HG03575 (cell line): ENCODE data around the gene TOMM6.

Source experiments
- ATAC-seq: cut with Tn5 transposase; IDR thresholded peaks from one replicate; pipeline ENCODE4 v1.9.1; 2021; ENCODE audit not compliant: unreplicated experiment, insufficient number of reproducible peaks, low FRiP score; ENCODE audit errors: extremely low read depth

The TOMM6 gene

DNA sequence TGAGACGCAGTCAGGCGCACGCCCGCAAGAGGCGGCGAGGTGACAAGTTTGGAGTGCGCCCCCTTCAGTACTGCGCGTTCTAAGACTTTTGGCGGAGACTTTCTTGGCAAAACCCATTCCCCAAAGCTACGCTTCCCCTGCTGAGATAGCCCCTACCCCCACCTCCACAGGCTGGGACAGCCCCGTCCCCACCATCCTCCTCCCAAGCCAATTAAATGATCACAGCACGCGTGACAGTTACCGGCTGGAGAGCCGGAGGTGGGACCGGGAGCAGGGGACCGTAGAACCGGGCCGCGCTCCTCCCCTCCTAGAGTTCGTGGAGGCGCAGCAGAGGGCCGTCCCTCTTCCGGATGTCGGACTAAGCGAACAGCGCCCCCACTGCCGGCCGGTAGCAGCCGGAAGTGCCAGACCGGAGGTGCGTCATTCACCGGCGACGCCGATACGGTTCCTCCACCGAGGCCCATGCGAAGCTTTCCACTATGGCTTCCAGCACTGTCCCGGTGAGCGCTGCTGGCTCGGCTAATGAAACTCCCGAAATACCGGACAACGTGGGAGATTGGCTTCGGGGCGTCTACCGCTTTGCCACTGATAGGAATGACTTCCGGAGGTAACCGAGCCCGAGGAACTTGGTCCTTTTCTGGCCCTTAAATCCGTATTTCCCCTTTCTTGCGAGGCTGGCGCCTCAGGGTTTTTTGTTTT is at the start of gene TOMM6:
Gene TOMM6 (plus strand): TSS at position 476 of the 699 bp plus-strand sequence. CDS start 4 bp downstream, at position 480.
- peak; percentile 57 for ATAC-seq

- no peak for ATAC-seq
These were observed 48.5 kb upstream of the TOMM6 start for GRCh38 chr6:41739041-41739440.

- no peak for ATAC-seq
These were observed 46.9 kb upstream of the TOMM6 start for GRCh38 chr6:41740366-41741162.

- ATAC-seq, result no peak
These were observed 45.6 kb upstream of the TOMM6 start for GRCh38 chr6:41741625-41742490.

DNA sequence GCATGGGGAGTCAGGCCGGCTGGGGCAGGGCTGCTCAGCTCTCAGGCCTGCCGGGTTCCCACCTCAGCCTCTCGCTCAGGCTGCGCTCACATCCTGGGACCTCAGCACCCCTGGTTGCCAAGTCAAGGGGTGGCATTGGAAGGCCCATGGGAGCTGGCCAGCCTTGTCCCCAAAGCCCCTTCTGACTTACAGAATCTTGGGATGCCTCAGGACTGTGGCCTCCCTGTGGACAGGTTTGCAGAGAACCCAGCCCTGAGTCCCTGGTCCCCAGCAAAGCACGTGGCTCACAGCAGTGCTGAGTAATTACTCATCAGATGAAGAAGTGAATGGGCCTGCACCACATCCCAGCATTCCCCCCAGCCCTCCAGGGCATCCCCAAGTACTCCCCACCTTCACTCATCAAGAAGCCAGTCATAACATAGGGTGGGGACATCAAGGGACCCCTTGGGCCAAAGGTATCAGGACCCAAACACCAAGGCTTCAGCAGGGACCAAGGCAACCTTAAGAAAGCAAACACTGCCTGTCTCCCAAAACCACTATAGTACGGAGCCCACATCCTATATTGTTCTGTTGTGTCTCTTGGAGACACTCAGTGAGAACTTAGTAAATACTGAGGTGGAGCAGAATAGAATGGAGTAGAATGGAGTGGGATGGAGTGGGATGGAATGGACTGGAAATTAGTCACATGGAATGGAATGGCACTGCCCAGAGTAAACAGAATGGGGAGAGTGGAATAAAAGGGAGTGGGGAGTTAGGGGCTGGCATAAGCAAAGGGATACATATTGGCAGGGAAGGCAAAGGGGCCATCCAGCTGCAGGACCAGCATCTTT is 43.9 kb upstream of the TOMM6 start:
- ATAC-seq, result no peak

DNA sequence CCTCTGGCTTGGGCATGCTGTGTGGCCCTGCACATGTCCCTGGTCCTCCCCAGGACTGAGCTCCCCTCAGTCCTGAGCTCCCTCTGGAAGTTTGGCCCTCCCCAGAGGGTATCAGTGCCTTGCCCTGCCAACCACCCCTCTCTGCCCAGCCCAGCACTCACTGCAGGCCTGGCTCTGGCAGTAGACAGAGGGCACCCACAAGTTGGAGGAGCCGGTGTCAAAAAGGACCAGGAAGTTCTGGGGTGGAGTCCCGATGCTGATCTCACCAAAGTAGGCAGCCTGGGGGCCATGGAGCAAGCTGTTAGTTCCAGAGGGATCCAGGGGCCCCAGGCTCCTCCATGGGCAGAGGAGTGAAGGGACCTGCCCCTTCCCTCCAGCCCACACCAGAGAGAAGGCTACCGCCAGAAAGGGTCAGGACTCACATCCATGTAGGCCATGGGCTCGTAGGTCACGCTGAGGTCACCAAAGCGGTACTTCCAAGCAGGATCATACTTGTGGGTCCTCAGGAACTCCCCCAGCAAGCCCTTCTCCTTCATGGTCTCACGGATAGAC is 43.2 kb upstream of the TOMM6 start:
- no peak for ATAC-seq

- ATAC-seq, result no peak
These were observed 41.4 kb upstream of the TOMM6 start for GRCh38 chr6:41746107-41746506.

- no peak for ATAC-seq
These were observed 40.0 kb upstream of the TOMM6 start, which contains the start of gene PGC for GRCh38 chr6:41747256-41748101. PGC (minus strand) TSS chr6:41747397; CDS start chr6:41747334, 63 bp downstream.

GRCh38 chr6:41748102-41748477 is 39.4 kb upstream of the TOMM6 start:
- ATAC-seq, result no peak

DNA sequence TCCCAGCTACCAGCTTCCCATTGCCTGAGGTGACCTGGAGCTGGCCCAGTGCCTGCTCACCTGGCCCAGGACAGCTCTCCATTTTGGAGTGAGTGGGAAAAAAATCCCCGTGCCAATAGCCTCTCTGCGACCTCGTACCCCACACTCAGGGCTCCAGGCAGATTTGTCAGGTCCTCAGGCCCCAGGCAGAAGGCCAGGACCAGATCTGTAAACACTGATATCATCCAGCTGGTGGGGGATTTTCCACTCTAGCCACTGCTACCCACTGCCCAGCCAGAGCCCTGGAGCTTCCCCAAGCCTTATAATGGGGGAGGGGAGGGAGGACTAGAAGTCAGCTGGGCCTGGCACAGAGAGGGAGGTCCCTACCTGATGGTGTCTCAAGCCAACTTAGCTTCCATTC is 39.0 kb upstream of the TOMM6 start:
- no peak for ATAC-seq

GRCh38 chr6:41750374-41750773 is 37.1 kb upstream of the TOMM6 start:
- no peak for ATAC-seq

DNA sequence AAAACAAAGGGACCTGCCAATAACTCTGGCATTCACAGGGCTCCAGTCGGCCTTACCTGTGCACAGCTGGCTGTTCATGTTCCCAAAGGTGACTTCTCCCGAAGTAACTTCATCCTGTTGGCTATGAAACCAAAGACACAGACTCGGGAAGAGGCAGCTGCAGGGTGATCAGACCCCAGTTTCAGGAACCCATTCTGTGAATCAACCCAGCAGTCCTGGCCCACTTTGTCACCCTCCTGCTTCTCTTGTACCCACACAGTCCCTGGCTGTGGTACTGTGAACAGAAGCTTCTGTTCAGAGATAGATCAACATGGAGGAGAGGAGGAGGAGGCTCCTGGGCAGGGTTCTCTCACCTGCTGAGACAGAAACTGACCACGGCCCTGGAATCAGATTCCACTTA is 31.6 kb upstream of the TOMM6 start:
- ATAC-seq, result no peak

DNA sequence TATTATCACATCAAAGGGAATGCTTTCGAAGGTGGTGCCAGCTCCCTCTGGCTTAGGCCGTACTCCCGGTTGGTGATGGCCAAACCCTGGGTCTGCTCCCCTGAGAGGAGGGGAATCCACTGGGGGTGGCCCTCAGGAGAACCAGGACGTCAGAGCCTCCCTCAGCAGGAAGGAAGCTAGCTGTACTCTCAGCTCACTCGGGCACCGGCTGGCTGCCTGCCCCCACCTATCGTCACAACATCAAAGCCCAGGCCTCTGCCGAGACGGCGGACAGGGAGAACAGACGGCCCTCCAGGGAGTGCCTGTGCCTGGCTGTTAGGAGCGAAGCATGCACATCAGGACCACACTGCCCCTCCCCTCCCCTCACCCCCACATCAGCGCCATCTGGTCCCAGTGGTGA is 31.1 kb upstream of the TOMM6 start:
- ATAC-seq, result no peak

GRCh38 chr6:41757271-41757670 is 30.2 kb upstream of the TOMM6 start:
- ATAC-seq, result no peak

DNA sequence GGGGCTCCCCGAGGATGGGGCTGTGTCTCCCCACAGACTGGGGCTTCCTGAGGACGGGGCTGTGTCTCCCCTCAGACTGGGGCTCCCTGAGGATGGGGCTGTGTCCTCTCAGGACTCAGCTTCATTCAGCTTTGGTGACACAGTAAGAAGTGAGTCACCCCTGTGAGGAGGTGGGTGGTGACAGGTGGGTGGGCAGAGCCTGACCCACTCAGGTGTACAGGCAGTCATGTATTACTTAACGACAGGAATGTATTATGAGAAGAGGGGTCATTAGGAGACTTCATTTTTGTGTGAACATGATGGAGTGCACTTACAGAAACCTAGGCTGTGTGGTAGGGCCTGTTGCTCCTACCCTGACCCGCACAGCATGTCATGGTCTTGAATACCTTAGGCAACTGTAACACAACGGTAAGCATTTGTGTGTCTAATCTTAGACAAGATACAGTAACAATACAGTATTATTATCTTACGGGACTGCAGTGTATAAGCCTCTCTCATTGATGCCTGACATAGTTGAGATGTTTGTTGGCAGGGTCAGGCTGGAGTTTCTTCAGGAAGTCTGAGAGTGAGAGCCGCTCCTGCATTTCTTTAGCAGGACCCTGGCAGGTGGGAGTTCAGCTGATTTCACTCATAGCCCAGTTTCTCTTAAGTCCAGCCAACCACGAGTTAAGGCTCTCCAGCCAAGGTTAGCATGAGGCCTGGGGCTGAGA is 29.4 kb upstream of the TOMM6 start:
- no peak for ATAC-seq

DNA sequence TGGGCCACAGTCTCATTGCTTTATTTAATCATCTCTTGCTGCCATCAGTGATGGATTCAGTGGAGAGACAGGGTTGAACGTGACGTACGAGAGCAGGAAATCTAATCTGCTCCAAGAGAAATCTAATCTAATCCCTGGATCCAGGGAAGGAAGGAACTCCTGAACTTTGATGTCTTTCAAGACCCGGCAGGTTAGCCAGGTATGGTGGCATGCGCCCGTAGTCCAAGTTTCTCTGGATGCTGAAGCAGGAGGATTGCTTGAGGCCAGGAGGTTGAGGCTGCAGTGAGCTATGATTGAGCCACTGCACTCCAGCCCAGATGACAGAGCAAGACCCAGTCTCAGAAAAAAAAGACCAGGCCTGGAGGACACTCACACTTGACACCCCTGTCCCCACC is 28.9 kb upstream of the TOMM6 start:
- ATAC-seq, result no peak
